ENCODE measurements around the gene LRRFIP1.

LRRFIP1 gene

GRCh38 chr2:237625777-237626176, 1.6 kb upstream of the LRRFIP1 start:
- Histone ChIP-seq H3K9me3 (replicated peaks; ENCODE audit: insufficient read depth, low read length) (no peaks in the 10 kb centered on the region), H3F3A (ENCODE audit: insufficient read depth, low read length) (no peaks in the 10 kb centered on the region), H2AFZ (ENCODE audit: low read length) (0 out of 2 replicates have a peak overlapping the region, but pooled peaks have one; percentile 10), H3K27me3 (replicated peaks; ENCODE audit: insufficient read depth, low read length) (no peaks in the 10 kb centered on the region; the same call in 1 of the 2 replicates), H4K20me1 (ENCODE audit: insufficient read depth, low read length) (no peaks in the 10 kb centered on the region), H3K27ac (ENCODE audit: low read length) (peak overlapping the region; percentile 43; the same call in 1 of the 2 replicates), H3K79me2 (ENCODE audit: low read length) (no peaks in the 10 kb centered on the region), H3K9me2 (replicated peaks; ENCODE audit: insufficient read depth, low read length) (no peaks in the 10 kb centered on the region), H3K4me2 (ENCODE audit: low read depth, low read length) (peak overlapping the region; percentile 16; the same call in 1 of the 2 replicates), H3K4me3 (ENCODE audit: low read length) (no peak overlapping the region), H3K4me1 (ENCODE audit: low read length) (peaks cover 13% of the 10 kb centered on the region), H3K36me3 (replicated peaks; ENCODE audit: insufficient read depth, low read length) (no peaks in the 10 kb centered on the region), H3K9ac (ENCODE audit: low read length) (no peak overlapping the region)
- TF ChIP-seq EZH2 (optimal IDR thresholded peaks at IDR 0.05; ENCODE audit: low read depth, low read length) (no peak), CTCF (IDR thresholded peaks at IDR 0.05; ENCODE audit: low read length) (no peak), EZH2phosphoT487 (IDR thresholded peaks at IDR 0.05; ENCODE audit: low read length) (no peak)
- DNase-seq, result peak; percentile 20

GRCh38 chr2:237626813-237627440, 460 bp upstream of the LRRFIP1 start:
- Histone ChIP-seq H2AFZ (ENCODE audit: low read length) (no peak overlapping the region), H3K36me3 (replicated peaks; ENCODE audit: insufficient read depth, low read length) (no peaks in the 10 kb centered on the region), H3F3A (ENCODE audit: insufficient read depth, low read length) (no peaks in the 10 kb centered on the region), H3K27ac (ENCODE audit: low read length) (peak overlapping the region; percentile 43; the same call in 1 of the 2 replicates), H3K4me3 (ENCODE audit: low read length) (no peak overlapping the region), H3K79me2 (ENCODE audit: low read length) (no peaks in the 10 kb centered on the region), H3K27me3 (replicated peaks; ENCODE audit: insufficient read depth, low read length) (no peaks in the 10 kb centered on the region; the same call in 1 of the 2 replicates), H3K4me1 (ENCODE audit: low read length) (peaks cover 13% of the 10 kb centered on the region), H3K9me2 (replicated peaks; ENCODE audit: insufficient read depth, low read length) (no peaks in the 10 kb centered on the region), H3K9me3 (replicated peaks; ENCODE audit: insufficient read depth, low read length) (no peaks in the 10 kb centered on the region), H3K4me2 (ENCODE audit: low read depth, low read length) (peak overlapping the region; percentile 16), H3K9ac (ENCODE audit: low read length) (no peak overlapping the region), H4K20me1 (ENCODE audit: insufficient read depth, low read length) (no peaks in the 10 kb centered on the region)
- DNase-seq, result no peak
- no peak for TF ChIP-seq EZH2 (optimal IDR thresholded peaks at IDR 0.05; ENCODE audit: low read depth, low read length)
- no peak for TF ChIP-seq EZH2phosphoT487 (IDR thresholded peaks at IDR 0.05; ENCODE audit: low read length)
- no peak for TF ChIP-seq CTCF (IDR thresholded peaks at IDR 0.05; ENCODE audit: low read length)

GRCh38 chr2:237628247-237629187, 1.1 kb downstream of the LRRFIP1 start:
- no peaks in the 10 kb centered on the region for H3F3A ChIP-seq (ENCODE audit: insufficient read depth, low read length)
- DNase-seq, result no peak
- H3K36me3 ChIP-seq (replicated peaks; ENCODE audit: insufficient read depth, low read length), result no peaks in the 10 kb centered on the region
- H2AFZ ChIP-seq (ENCODE audit: low read length), result no peak overlapping the region
- no peaks in the 10 kb centered on the region for H3K9me2 ChIP-seq (replicated peaks; ENCODE audit: insufficient read depth, low read length)
- H3K27me3 ChIP-seq (replicated peaks; ENCODE audit: insufficient read depth, low read length), result no peaks in the 10 kb centered on the region; the same call in 1 of the 2 replicates
- peak overlapping the region; percentile 45; the same call in 1 of the 2 replicates for H3K4me2 ChIP-seq (ENCODE audit: low read depth, low read length)
- TF ChIP-seq EZH2phosphoT487 (IDR thresholded peaks at IDR 0.05; ENCODE audit: low read length), result no peak
- H3K4me1 ChIP-seq (ENCODE audit: low read length), result peaks cover 13% of the 10 kb centered on the region
- no peaks in the 10 kb centered on the region for H3K9me3 ChIP-seq (replicated peaks; ENCODE audit: insufficient read depth, low read length)
- H3K9ac ChIP-seq (ENCODE audit: low read length), result no peak overlapping the region
- H3K79me2 ChIP-seq (ENCODE audit: low read length), result no peaks in the 10 kb centered on the region
- H4K20me1 ChIP-seq (ENCODE audit: insufficient read depth, low read length), result no peaks in the 10 kb centered on the region
- peak overlapping the region; percentile 33; the same call in 1 of the 2 replicates for H3K4me3 ChIP-seq (ENCODE audit: low read length)
- H3K27ac ChIP-seq (ENCODE audit: low read length), result no peak overlapping the region

All from MM.1S (cell line).